ENCODE measurements around the gene UNC79.

DNA sequence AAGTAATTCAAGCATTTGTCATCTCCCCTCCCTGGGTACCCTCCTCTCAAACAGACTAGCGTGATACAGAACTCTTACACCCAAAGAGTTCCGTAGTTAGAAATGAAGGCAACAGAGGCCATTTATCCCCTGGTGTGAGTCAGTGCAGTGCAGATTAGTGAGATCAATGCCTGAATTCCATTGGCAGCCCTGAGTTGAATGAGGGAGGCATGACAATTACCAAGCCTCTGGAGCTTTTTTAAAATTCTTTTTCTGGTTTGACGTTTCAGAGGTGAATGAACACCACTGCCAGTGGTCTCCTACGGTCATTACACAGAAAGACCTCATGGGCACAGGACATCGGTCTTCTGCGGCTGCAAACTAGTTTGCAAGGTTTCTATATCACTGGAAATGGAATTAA is 263.2 kb downstream of the UNC79 start:
- no peak for TF ChIP-seq POLR2A (IDR thresholded peaks at IDR 0.05)
- TF ChIP-seq, protein P1, sequence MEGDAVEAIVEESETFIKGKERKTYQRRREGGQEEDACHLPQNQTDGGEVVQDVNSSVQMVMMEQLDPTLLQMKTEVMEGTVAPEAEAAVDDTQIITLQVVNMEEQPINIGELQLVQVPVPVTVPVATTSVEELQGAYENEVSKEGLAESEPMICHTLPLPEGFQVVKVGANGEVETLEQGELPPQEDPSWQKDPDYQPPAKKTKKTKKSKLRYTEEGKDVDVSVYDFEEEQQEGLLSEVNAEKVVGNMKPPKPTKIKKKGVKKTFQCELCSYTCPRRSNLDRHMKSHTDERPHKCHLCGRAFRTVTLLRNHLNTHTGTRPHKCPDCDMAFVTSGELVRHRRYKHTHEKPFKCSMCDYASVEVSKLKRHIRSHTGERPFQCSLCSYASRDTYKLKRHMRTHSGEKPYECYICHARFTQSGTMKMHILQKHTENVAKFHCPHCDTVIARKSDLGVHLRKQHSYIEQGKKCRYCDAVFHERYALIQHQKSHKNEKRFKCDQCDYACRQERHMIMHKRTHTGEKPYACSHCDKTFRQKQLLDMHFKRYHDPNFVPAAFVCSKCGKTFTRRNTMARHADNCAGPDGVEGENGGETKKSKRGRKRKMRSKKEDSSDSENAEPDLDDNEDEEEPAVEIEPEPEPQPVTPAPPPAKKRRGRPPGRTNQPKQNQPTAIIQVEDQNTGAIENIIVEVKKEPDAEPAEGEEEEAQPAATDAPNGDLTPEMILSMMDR (IDR thresholded peaks at IDR 0.05): no peak
- TF ChIP-seq POLR2AphosphoS5 (IDR thresholded peaks at IDR 0.05): no peak
- no peak for TF ChIP-seq EP300 (IDR thresholded peaks at IDR 0.05)
